Stimulated activated naive CD4-positive, alpha-beta T cell (primary cell): ENCODE results near the gene ADARB1.

Experiments
- DNase-seq, 6 experiments: peaks; one replicate each; lab custom pipeline; 2025; lab: John Stamatoyannopoulos, UW

Gene ADARB1

DNA sequence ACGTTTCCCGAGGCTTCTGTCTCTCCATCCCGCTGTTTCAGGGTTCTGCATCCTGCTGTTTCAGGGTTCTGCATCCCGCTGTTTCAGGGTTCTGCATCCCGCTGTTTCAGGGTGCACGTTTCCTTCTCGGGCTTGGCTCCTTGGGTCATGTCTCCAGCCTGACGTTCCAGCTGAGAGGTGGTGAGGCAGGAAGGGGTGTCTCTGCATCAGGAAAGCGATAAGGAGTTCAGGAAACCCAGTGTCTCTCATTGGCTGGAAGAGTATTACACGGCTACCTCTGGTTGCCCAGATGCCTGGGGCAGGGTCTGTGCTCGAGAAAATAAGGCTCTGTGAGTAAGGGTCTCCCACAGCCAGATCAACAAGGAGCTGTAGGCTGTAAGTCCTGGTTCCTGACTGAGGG is 21.1 kb downstream of the ADARB1 start:
- DNase-seq, result no peak

DNA sequence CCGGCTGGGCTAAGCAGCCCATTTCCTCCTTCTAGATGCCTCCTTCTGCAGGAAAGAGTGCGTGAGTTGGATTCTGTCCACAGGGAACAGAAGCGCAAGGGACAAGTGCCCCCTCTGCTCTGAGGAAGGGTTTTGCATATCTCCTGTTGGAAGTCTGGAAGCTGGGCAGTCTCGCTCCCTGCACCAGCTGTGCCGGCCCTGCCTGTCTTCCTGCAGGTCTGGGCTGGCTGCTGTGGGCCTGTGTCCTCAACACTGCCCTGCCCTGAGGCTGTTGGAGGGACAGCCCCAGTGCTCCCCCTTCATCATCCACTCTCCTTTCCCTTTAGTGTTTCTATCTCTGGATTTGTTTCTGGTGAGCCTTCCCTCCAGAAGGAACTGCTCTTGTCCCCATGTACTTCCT is 21.8 kb downstream of the ADARB1 start:
- no peak for DNase-seq

DNA sequence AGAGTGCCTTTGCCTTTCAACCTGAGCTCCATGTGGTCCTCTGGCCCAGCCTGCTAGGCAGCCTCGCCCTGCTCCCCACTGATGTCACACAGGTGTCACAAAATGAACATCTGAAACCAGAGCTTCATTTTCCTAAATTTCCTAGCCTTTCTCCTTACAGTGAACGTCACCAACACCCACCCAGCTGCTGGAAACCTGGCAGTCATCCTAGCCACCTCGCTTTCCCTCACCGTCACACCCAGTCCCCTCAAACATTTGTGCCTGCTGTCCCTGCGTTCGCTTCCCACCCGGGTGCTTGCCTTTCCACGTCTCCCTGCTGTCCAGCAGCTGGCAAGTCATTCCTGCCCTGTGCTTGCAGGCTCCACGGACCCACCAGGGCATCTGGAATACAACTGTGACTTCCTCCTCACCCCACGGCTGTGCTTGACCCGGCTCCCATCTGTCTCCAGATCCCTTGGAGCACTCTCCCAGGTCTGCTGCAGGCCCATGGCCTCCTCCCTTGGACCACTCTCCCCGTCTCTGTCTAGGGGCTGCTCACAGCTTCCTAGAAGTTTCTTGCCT is 23.5 kb downstream of the ADARB1 start:
- DNase-seq, result no peak

- no peak for DNase-seq
These were observed 24.5 kb downstream of the ADARB1 start for GRCh38 chr21:45098867-45099266.

- DNase-seq, result no peak
These were observed 25.2 kb downstream of the ADARB1 start for GRCh38 chr21:45099571-45099970.

GRCh38 chr21:45100866-45101265 is 26.5 kb downstream of the ADARB1 start:
- DNase-seq, result no peak

DNA sequence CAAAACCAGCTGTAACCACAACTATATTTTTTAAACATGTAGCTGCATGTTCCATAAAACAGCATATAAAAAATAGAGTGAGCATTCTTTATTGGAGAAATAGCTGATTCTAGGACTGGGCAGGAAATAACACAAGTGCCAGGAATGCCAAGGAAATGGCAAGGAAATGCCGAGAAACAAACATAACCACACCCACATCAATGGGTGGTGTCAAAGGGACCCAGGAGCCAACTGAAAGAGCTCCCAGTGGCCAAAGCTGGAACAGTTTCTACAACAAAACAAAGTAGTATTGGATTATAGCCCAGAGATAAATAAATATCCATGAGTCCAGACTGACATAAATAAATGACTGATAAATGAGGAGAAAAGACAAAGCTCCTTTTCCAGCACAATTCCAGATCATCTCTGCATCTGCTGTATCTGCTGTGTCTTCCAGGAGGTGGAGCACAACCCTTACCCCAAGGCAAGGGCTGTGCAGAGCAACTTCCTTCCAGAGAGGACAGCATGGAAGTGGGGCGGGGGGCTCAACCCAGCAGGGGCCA is 28.1 kb downstream of the ADARB1 start:
- DNase-seq, result no peak

DNA sequence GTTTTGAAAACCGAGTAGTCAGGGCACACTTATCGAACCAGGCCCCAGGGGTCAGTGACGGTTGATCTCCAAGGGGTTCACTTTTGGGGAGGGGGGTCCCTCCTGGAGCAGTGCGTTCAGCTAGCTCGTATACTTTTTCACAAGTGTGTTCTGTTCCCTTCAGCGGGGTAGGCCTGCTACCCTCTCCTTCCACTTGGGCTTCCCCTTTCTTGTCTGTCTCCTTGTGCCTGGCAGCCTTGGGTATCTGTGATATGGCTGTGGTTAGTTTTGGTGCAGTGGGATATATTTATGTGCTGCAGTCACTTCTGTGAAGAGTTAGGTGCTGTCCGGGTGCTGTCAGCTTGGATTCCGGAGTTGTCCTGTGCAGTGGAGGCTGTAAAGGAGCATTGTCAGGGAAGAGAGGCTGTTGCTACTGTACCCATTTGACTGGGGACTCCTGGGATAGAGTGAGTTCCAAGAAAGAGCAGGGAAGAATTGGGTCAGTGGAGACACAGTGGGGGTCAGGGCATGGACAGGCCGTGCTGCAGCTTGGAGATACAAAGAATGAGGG is 29.7 kb downstream of the ADARB1 start:
- DNase-seq, result no peak

- peak in 2 of 6 experiments; percentile 15 to 35 for DNase-seq
These were observed 30.2 kb downstream of the ADARB1 start for GRCh38 chr21:45104560-45104959.

GRCh38 chr21:45105906-45106485 is 31.6 kb downstream of the ADARB1 start:
- DNase-seq, result no peak

GRCh38 chr21:45108034-45108790 is 33.8 kb downstream of the ADARB1 start:
- no peak for DNase-seq

GRCh38 chr21:45108808-45109781 is 34.7 kb downstream of the ADARB1 start:
- DNase-seq, result peak in 4 of 6 experiments; percentile 11 to 42 (median 28)

- peak in 4 of 6 experiments; percentile 17 to 42 (median 30) for DNase-seq
These were observed 35.6 kb downstream of the ADARB1 start for GRCh38 chr21:45109831-45110492.

DNA sequence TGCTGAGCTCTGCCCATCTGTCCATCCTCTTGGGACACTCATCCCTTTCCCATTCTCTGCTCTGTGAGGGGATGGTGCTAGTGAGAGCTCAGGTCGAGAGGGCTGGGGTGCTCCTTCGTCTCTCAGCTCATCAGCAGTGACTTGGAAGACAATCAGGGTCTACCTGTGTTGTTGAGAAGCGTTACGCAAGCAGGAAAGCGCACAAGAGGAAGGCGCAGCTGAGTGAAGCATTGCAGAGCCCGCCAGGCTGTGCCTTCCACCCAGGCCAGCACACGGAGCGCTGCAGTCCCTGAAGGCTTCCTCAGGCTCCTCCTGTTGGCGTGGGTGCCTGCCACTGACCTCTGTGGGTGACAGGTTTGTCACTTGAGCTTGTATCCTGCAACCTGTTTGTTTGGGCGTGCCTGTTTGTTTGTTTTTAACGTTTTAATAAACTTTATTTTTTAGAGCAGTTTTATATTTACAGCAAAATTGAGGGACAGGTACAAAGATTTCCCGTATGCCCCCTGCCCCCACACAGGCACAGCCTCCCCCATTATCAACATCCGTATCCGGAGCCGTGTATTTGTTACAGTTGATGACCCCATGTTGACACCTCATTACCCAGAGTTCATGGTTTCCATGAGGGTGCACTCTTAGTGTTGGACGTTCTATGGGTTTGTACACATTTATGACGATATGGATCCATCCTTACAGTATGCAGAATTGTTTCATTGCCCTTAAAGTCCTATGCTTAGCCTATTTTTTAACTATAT is 36.7 kb downstream of the ADARB1 start:
- DNase-seq, result peak in 1 of 6 experiments; percentile 7

DNA sequence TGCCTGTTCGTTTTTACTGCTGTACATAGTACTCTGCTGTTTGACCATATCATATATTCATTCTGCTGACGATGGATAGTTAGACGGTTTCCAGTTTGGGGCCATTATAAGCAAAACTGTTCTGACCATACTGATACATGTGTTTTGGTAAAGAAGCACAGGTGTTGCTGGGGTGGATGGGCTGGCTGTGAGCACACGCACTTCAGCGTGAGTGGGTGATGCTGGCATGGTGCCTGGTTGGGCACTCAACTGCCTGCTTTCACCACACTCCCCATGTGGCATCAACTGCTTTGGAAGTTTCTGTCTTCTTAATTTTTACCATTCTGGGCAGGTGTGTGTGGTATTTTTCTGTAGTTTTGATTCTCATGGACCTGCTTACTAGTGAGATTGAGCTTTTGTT is 37.3 kb downstream of the ADARB1 start:
- no peak for DNase-seq

DNA sequence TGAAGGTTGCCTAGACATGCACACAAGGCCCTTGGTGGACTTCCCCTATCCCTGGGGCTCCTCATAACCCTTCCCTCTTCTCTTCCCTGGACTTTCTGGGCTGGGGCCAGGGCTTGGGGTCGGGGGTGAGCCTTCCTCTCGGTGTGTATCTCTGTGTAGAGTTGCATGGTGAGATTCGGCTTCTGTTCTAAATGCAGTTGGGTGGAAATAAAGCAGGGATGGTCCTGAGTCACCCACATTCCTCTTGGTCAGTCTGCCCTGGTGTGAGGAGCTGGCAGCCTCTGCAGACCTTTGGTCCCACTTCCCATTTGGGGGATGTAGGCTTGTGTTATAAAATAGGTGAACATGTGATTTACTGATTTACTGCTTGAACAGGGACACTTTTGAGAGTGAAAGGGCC is 38.0 kb downstream of the ADARB1 start:
- no peak for DNase-seq

DNA sequence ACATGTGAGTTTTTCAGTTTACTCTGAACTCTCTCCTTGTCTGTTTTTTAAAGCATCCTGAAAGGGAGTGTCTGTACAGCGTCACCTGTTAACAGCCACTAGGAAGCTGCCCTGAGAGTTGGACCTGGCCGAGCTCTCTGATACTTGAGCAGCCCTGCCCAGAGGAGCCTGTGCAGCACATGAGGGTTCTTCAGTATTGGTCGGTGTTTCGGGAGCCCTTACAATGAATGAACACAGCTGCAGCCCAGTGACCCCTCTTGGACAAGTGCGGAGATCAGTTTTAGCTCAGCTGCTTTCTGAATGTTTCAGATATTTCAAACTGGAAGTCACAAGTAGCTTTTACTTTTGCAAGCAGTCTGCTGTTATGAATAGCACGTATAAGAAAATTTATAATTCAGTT is 39.2 kb downstream of the ADARB1 start:
- DNase-seq, result no peak

DNA sequence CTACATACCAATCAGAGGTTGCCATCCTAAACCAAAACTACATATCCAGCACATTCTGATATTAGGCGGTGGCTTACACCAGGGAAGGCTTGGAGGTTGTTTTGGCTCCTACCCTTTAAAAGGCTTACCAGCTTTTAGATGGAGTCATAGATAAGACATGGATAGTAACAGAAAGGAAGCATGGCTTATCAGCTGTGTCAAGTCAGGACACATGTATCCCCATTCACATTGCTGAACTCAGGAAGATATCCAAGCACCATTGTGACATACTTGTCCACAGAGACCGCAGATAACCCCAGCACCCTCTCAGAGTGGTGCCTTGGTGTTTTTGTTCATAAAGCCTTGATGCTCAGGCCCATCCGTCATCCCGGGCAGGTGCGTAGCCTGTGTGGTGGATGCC is 39.7 kb downstream of the ADARB1 start:
- DNase-seq, result no peak

DNA sequence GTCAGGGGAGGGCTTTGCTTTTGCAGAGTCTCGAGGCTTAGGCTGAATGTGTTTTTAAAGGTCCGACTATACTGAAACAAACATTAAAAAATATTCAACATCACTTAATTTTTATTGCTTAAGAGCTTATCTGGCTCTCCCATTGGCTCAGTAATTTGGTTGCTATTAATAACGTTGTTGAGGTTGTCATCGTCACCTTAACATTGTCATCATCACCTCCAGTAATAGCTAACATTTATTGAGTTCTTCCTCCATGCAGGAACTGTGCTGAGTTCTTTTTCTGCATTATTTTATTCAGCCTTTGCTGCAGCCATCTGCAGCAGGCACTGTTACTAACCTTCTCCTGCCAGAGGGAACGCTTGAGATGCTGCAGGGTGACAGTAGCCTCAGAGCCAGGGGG is 40.1 kb downstream of the ADARB1 start:
- DNase-seq, result no peak

GRCh38 chr21:45115141-45115540 is 40.8 kb downstream of the ADARB1 start:
- no peak for DNase-seq
